Measurements from ENCODE around the gene GZMA.
"Not testable (repeated sequence)": the region's sequence is repeated elsewhere in the genome, so short reads cannot be mapped to it uniquely, and the experiment has no call there.

GRCh38 chr5:55089301-55089700 is 13.1 kb upstream of the GZMA start:
- not testable (repeated sequence) for TF ChIP-seq CTCF, POLR2A (IDR thresholded peaks at IDR 0.05)
